HEK293T (cell line): Measurements from ENCODE around the gene SERBP1.

Experiments used
- ARNT ChIP-seq: fragments of 450-650 bp; IDR thresholded peaks from 2 replicates; pipeline ENCODE4 v1.6.1; 2017; ENCODE audit warnings: mild to moderate bottlenecking
- BHLHE40 ChIP-seq: fragments of 450-650 bp; IDR thresholded peaks from 2 replicates; pipeline ENCODE4 v1.6.1; 2016; ENCODE audit warnings: mild to moderate bottlenecking, moderate library complexity, borderline replicate concordance
- FOXA1 ChIP-seq: fragments of 450-650 bp; IDR thresholded peaks from 2 replicates; pipeline ENCODE4 v1.6.1; 2016; ENCODE audit warnings: mild to moderate bottlenecking
- FOXM1 ChIP-seq: fragments of 450-650 bp; IDR thresholded peaks from 2 replicates; pipeline ENCODE4 v1.6.1; 2017; ENCODE audit warnings: mild to moderate bottlenecking, borderline replicate concordance
- HDGF ChIP-seq: fragments of 450-650 bp; IDR thresholded peaks from 2 replicates; pipeline ENCODE4 v1.6.1; 2017; ENCODE audit warnings: antibody characterized with exemption, borderline replicate concordance
- L3MBTL2 ChIP-seq: fragments of 450-650 bp; conservative IDR thresholded peaks from 2 replicates; pipeline ENCODE4 v1.6.1; 2016; ENCODE audit warnings: mild to moderate bottlenecking
- NFRKB ChIP-seq: fragments of 450-650 bp; IDR thresholded peaks from 2 replicates; pipeline ENCODE4 v1.6.1; 2016; ENCODE audit warnings: mild to moderate bottlenecking, moderate library complexity
- SP1 ChIP-seq: fragments of 450-650 bp; IDR thresholded peaks from 2 replicates; pipeline ENCODE4 v1.6.1; 2017
- TARDBP ChIP-seq: fragments of 450-650 bp; IDR thresholded peaks from 2 replicates; pipeline ENCODE4 v1.6.1; 2016

DNA sequence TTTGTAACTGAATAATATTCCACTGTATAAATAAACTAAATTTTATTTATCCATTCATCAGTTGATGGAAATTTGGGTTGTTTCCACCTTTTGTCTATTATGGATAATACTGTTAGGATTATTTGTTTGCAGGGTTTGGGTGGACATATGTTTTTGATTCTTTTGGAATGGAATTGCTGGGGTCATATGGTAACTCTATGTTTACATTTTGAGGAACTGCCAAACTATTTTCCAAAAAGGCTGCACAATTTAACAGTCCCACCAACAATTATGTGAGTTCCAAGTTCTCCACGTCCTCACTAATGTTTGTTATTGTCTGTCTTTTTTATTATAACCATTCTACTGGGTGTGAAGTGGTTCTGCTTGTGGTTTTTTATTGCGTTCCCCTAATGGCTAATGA, 4.3 kb upstream of the SERBP1 start:
- no peak for TF ChIP-seq BHLHE40
- TF ChIP-seq SP1: no peak
- TF ChIP-seq L3MBTL2: no peak
- TF ChIP-seq ARNT: no peak
- no peak for TF ChIP-seq HDGF
- no peak for TF ChIP-seq FOXM1
- no peak for TF ChIP-seq NFRKB
- no peak for TF ChIP-seq TARDBP
- no peak for TF ChIP-seq FOXA1
